ENCODE data around the gene DNAI4. TPM values are rescaled to one million over a fixed set of nuclear protein-coding genes. Genes with fewer than 3 reads are reported as not detected.

Gene DNAI4
- total RNA-seq, 3 donors from 2014 or later (not counting 1 experiment from before 2014, with no cell fraction given), result 1.4 to 4.3 (median 2.2) TPM

DNA sequence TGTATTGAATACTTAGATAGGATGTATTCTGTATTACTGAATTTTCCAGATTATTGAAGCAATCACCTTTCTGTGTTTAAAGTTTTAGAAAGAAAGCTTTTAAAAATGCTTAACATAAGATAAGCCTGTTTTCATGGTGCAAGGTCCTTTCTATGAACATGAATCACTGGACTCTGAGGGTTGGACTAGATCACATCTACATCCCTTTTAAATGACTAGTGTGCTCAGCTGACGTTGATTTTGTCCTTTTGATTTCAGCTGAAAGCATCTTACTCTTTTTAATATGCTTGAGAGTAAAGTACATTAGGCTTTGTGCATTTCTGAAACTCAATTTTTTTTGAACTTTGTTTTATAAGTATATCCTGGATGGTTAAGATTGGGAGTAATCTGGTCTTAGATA, 16.3 kb upstream of the DNAI4 start:
- peaks cover 46 to 51% of the 10 kb centered on the region in 2 donors for H3K4me1 Mint-ChIP-seq

DNA sequence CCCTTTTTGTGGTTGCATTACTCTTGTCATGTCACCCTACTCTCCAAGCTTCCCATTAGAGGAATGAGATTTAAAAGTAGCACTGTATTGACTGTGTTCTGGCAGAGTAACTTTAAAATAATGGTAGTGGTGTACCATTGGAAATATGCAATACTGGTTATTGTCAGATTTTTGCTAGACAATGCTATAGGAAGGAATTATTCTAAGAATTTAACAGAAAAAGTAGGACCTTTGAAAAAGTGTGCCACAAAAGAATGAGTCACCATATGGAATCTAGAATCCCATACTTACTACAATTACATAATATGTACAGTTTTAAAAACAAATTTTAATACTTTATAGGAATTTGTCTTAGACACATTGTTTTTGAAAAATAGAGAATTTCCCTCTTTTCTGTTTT, 14.0 kb upstream of the DNAI4 start:
- Mint-ChIP-seq H3K9me3 (no peaks in the 10 kb centered on the region), H3K4me1 (peaks cover 58 to 63% of the 10 kb centered on the region in 2 donors), H3K36me3 (no peaks in the 10 kb centered on the region), H3K27ac (peak overlapping the region; percentile 14 to 54), H3K4me3 (no peak overlapping the region), H3K27me3 (ENCODE audit: low read depth in 2 of 2) (no peaks in the 10 kb centered on the region)
- Histone ChIP-seq H3K27me3 (ENCODE audit: control insufficient read depth, insufficient read depth, low read length) (no peaks in the 10 kb centered on the region), H3K4me1 (ENCODE audit: control insufficient read depth, insufficient read depth, low read length) (peaks cover 15% of the 10 kb centered on the region), H3K36me3 (ENCODE audit: control insufficient read depth, insufficient read depth, low read length) (peaks cover 17% of the 10 kb centered on the region), H3K27ac (ENCODE audit: low read length) (no peak overlapping the region), H3K9me3 (ENCODE audit: control insufficient read depth, insufficient read depth, low read length) (no peaks in the 10 kb centered on the region), H3K4me3 (ENCODE audit: low read length) (no peak overlapping the region)
- intact Hi-C loops (cut with micrococcal nuclease), result loop anchor here (10.0 kb wide), 1 partner anchor 496 kb away; the partner anchor contains the start of gene SERBP1
- ATAC-seq (no peak), DNase-seq (no peak)
- TF ChIP-seq, protein P1, sequence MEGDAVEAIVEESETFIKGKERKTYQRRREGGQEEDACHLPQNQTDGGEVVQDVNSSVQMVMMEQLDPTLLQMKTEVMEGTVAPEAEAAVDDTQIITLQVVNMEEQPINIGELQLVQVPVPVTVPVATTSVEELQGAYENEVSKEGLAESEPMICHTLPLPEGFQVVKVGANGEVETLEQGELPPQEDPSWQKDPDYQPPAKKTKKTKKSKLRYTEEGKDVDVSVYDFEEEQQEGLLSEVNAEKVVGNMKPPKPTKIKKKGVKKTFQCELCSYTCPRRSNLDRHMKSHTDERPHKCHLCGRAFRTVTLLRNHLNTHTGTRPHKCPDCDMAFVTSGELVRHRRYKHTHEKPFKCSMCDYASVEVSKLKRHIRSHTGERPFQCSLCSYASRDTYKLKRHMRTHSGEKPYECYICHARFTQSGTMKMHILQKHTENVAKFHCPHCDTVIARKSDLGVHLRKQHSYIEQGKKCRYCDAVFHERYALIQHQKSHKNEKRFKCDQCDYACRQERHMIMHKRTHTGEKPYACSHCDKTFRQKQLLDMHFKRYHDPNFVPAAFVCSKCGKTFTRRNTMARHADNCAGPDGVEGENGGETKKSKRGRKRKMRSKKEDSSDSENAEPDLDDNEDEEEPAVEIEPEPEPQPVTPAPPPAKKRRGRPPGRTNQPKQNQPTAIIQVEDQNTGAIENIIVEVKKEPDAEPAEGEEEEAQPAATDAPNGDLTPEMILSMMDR (IDR thresholded peaks at IDR 0.05), result no peak

More for the DNA sequence above, 16.3 kb upstream of the DNAI4 start:
- no peaks in the 10 kb centered on the region for H3K9me3 Mint-ChIP-seq
- no peak overlapping the region for H3K4me3 ChIP-seq (ENCODE audit: low read length)
- no peak overlapping the region for H3K27ac ChIP-seq (ENCODE audit: low read length)
- no peaks in the 10 kb centered on the region for H3K9me3 ChIP-seq (ENCODE audit: control insufficient read depth, insufficient read depth, low read length)
- no peaks in the 10 kb centered on the region for H3K36me3 Mint-ChIP-seq
- DNase-seq, result no peak
- peak overlapping the region; percentile 19 to 66 for H3K27ac Mint-ChIP-seq
- H3K4me3 Mint-ChIP-seq, result no peak overlapping the region
- TF ChIP-seq, protein P1 (IDR thresholded peaks at IDR 0.05), result no peak
- H3K4me1 ChIP-seq (ENCODE audit: control insufficient read depth, insufficient read depth, low read length), result peaks cover 11% of the 10 kb centered on the region
- no peaks in the 10 kb centered on the region for H3K27me3 Mint-ChIP-seq (ENCODE audit: low read depth in 2 of 2)
- H3K36me3 ChIP-seq (ENCODE audit: control insufficient read depth, insufficient read depth, low read length), result peaks cover 20% of the 10 kb centered on the region
- WGBS (ENCODE audit: insufficient coverage), result 71% methylated on average over 1 of the region's 1 CpG
- H3K27me3 ChIP-seq (ENCODE audit: control insufficient read depth, insufficient read depth, low read length), result no peaks in the 10 kb centered on the region
- intact Hi-C loops (cut with micrococcal nuclease), result no loop called here
- ATAC-seq, result no peak

DNA sequence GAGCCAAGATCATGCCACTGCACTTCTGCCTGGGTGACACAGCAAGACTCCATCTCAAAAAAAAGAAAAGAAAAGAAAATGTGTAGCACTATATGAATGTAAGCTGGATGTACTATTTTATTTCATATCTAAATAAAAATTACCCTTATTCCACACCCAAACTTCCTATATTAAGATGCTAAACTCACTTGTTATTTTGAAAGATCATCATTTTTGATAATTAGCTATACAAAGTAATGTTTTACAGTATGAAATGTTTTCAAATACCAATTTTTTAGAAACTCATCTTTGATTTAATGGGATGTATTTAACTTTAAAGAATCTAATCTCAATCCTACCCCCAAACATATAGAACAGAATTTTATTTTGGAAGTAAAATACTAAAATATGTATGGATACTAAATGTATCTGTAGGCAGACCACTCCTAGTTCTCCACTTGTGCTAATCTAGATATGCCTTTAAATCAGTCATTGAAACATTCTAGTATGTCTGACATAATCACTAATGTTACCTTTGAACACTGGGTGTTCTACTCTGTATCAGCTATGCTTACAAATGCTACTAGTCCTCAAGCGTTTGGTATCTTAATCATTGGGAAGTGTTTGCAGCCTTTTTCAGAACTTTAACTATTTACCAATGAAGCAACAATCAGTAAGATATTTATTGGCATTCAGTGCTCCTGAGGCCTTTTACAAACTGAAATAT, 13.0 kb upstream of the DNAI4 start:
- H3K4me3 Mint-ChIP-seq, result no peak overlapping the region
- Histone ChIP-seq H3K9me3 (ENCODE audit: control insufficient read depth, insufficient read depth, low read length) (no peaks in the 10 kb centered on the region), H3K4me3 (ENCODE audit: low read length) (no peak overlapping the region), H3K36me3 (ENCODE audit: control insufficient read depth, insufficient read depth, low read length) (peaks cover 14% of the 10 kb centered on the region), H3K27me3 (ENCODE audit: control insufficient read depth, insufficient read depth, low read length) (no peaks in the 10 kb centered on the region), H3K4me1 (ENCODE audit: control insufficient read depth, insufficient read depth, low read length) (peaks cover 15% of the 10 kb centered on the region), H3K27ac (ENCODE audit: low read length) (no peak overlapping the region)
- H3K4me1 Mint-ChIP-seq, result peaks cover 63 to 67% of the 10 kb centered on the region in 2 donors
- H3K27me3 Mint-ChIP-seq (ENCODE audit: low read depth in 2 of 2), result no peaks in the 10 kb centered on the region
- H3K36me3 Mint-ChIP-seq, result no peaks in the 10 kb centered on the region
- TF ChIP-seq, protein P1 (IDR thresholded peaks at IDR 0.05), result no peak
- ATAC-seq (no peak), DNase-seq (no peak)
- H3K9me3 Mint-ChIP-seq, result no peaks in the 10 kb centered on the region
- 0% methylated on average over 1 of the region's 1 CpG for WGBS (ENCODE audit: insufficient coverage)
- peak overlapping the region in 1 of 2 donors; percentile 54 for H3K27ac Mint-ChIP-seq
- intact Hi-C loops (cut with micrococcal nuclease), result loop anchor here (10.0 kb wide), 1 partner anchor 497 kb away; the partner anchor contains the start of gene SERBP1
